WTC11 (cell line): ENCODE results near the gene NECAB2.

Experiments
- ATF1 ChIP-seq: sonication (generic); formaldehyde crosslinking; IDR thresholded peaks from 2 replicates; pipeline ENCODE4 v1.8.1; 2023; ENCODE audit warnings: mild to moderate bottlenecking, moderate library complexity, missing genetic modification reagents
- MLX ChIP-seq: sonication (generic); formaldehyde crosslinking; IDR thresholded peaks from 2 replicates; pipeline ENCODE4 v1.8.1; 2023; ENCODE audit warnings: mild to moderate bottlenecking, missing genetic modification reagents, moderate library complexity
- MXD4 ChIP-seq: fragments of 250-450 bp; sonication (Bioruptor Pico); IDR thresholded peaks from 2 replicates; pipeline ENCODE4 v1.8.0; 2021; ENCODE audit warnings: mild to moderate bottlenecking, moderate library complexity, borderline replicate concordance
- NFYB ChIP-seq: sonication (generic); formaldehyde crosslinking; conservative IDR thresholded peaks from 2 replicates; pipeline ENCODE4 v1.8.0; 2022; ENCODE audit warnings: low read depth, missing genetic modification reagents
- SP1 ChIP-seq: sonication (generic); formaldehyde crosslinking; conservative IDR thresholded peaks from 2 replicates; pipeline ENCODE4 v1.8.1; 2022; ENCODE audit warnings: missing genetic modification reagents
- TF ChIP-seq, protein P1 (sequence below): fragments of 200-600 bp; IDR thresholded peaks from 2 replicates; pipeline ENCODE4 v1.8.0; 2022; ENCODE audit warnings: antibody characterized with exemption
- TF ChIP-seq, protein P2 (sequence below): sonication (generic); formaldehyde crosslinking; conservative IDR thresholded peaks from 2 replicates; pipeline ENCODE4 v1.8.1; 2022; ENCODE audit warnings: mild to moderate bottlenecking, missing genetic modification reagents
- TF ChIP-seq, protein P3 (sequence below): sonication (generic); formaldehyde crosslinking; IDR thresholded peaks from 2 replicates; pipeline ENCODE4 v1.8.0; 2022; ENCODE audit warnings: mild to moderate bottlenecking, missing genetic modification reagents
- TF ChIP-seq, protein P4 (sequence below): sonication (generic); formaldehyde crosslinking; IDR thresholded peaks from 2 replicates; pipeline ENCODE4 v1.8.0; 2022; ENCODE audit warnings: mild to moderate bottlenecking, missing genetic modification reagents
- TF ChIP-seq, protein P5 (sequence below): sonication (generic); formaldehyde crosslinking; IDR thresholded peaks from 2 replicates; pipeline ENCODE4 v1.8.1; 2022; ENCODE audit warnings: low read depth, mild to moderate bottlenecking, moderate library complexity, missing genetic modification reagents, borderline replicate concordance

GRCh38 chr16:83932304-83932703 is 35.7 kb upstream of the NECAB2 start:
- TF ChIP-seq, protein P1, sequence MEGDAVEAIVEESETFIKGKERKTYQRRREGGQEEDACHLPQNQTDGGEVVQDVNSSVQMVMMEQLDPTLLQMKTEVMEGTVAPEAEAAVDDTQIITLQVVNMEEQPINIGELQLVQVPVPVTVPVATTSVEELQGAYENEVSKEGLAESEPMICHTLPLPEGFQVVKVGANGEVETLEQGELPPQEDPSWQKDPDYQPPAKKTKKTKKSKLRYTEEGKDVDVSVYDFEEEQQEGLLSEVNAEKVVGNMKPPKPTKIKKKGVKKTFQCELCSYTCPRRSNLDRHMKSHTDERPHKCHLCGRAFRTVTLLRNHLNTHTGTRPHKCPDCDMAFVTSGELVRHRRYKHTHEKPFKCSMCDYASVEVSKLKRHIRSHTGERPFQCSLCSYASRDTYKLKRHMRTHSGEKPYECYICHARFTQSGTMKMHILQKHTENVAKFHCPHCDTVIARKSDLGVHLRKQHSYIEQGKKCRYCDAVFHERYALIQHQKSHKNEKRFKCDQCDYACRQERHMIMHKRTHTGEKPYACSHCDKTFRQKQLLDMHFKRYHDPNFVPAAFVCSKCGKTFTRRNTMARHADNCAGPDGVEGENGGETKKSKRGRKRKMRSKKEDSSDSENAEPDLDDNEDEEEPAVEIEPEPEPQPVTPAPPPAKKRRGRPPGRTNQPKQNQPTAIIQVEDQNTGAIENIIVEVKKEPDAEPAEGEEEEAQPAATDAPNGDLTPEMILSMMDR = no peak
- TF ChIP-seq, protein P2, sequence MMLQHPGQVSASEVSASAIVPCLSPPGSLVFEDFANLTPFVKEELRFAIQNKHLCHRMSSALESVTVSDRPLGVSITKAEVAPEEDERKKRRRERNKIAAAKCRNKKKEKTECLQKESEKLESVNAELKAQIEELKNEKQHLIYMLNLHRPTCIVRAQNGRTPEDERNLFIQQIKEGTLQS (CRISPR knock-in tag) = no peak
- TF ChIP-seq, protein P3, sequence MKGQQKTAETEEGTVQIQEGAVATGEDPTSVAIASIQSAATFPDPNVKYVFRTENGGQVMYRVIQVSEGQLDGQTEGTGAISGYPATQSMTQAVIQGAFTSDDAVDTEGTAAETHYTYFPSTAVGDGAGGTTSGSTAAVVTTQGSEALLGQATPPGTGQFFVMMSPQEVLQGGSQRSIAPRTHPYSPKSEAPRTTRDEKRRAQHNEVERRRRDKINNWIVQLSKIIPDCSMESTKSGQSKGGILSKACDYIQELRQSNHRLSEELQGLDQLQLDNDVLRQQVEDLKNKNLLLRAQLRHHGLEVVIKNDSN = no peak
- TF ChIP-seq SP1 = no peak
- TF ChIP-seq MXD4 = no peak
- no peak for TF ChIP-seq NFYB (CRISPR knock-in tag)
- TF ChIP-seq, protein P4, sequence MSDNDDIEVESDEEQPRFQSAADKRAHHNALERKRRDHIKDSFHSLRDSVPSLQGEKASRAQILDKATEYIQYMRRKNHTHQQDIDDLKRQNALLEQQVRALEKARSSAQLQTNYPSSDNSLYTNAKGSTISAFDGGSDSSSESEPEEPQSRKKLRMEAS = no peak
- no peak for TF ChIP-seq ATF1 (CRISPR knock-in tag)
- no peak for TF ChIP-seq MLX (CRISPR knock-in tag)
- TF ChIP-seq, protein P5, sequence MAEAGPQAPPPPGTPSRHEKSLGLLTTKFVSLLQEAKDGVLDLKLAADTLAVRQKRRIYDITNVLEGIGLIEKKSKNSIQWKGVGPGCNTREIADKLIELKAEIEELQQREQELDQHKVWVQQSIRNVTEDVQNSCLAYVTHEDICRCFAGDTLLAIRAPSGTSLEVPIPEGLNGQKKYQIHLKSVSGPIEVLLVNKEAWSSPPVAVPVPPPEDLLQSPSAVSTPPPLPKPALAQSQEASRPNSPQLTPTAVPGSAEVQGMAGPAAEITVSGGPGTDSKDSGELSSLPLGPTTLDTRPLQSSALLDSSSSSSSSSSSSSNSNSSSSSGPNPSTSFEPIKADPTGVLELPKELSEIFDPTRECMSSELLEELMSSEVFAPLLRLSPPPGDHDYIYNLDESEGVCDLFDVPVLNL = no peak
